Aorta (tissue), 5 donors: ENCODE results near the gene PHPT1. TPM values are rescaled to one million over a fixed set of nuclear protein-coding genes. Genes with fewer than 3 reads are reported as not detected.
"Not testable (repeated sequence)": the region's sequence is repeated elsewhere in the genome, so short reads cannot be mapped to it uniquely, and the experiment has no call there.

ENCODE experiments used
- ATAC-seq: fragments of 200-7000 bp; cut with Tn5 transposase; one replicate; pipeline ENCODE4 v1.9.1; 2022; ENCODE audit warnings: moderate library complexity; ENCODE audit not compliant: low FRiP score
- DNase-seq, 2 donors: peaks; one replicate each; pipeline ENCODE4 v3.0.0-alpha.2; 2020
- H3K27ac ChIP-seq, 2 donors: one replicate each; pipeline ENCODE4 v1.5.1; 2013; ENCODE audit warnings: low read length in 2 of 2, mild to moderate bottlenecking in 2 of 2, moderate library complexity in 2 of 2, control low read depth in 1 of 2, inconsistent platforms in 1 of 2, low read depth in 1 of 2
- H3K27me3 ChIP-seq, 2 donors: one replicate each; pipeline ENCODE4 v1.6.1; 2013; ENCODE audit warnings: control low read depth in 1 of 2, low read length in 1 of 2, mild to moderate bottlenecking in 1 of 2, moderate library complexity in 1 of 2; ENCODE audit not compliant: insufficient read depth in 2 of 2, control insufficient read depth in 1 of 2
- H3K36me3 ChIP-seq, 2 donors: one replicate each; pipeline ENCODE4 v1.6.1; 2013; ENCODE audit warnings: control low read depth in 1 of 2, low read length in 1 of 2, mild to moderate bottlenecking in 1 of 2; ENCODE audit not compliant: insufficient read depth in 2 of 2, control insufficient read depth in 1 of 2
- H3K4me1 ChIP-seq, 2 donors: one replicate each; pipeline ENCODE4 v1.6.1; 2013; ENCODE audit warnings: low read length in 2 of 2, control low read depth in 1 of 2, mild to moderate bottlenecking in 1 of 2, moderate library complexity in 1 of 2; ENCODE audit not compliant: insufficient read depth in 2 of 2, control insufficient read depth in 1 of 2
- H3K4me3 ChIP-seq, 2 donors: one replicate each; pipeline ENCODE4 v1.5.1; 2013; ENCODE audit warnings: low read length in 2 of 2, control low read depth in 1 of 2, mild to moderate bottlenecking in 1 of 2
- H3K9me3 ChIP-seq: one replicate; pipeline ENCODE4 v1.6.1; 2013; ENCODE audit warnings: mild to moderate bottlenecking, low read length; ENCODE audit not compliant: control insufficient read depth
- WGBS, 2 donors: extraction: QIAGEN DNeasy Blood & Tissue Kit; methylation state at CpG; one replicate each; pipeline ENCODE4 v1.1.7; 2013; 5-methylcytosine and 5-hydroxymethylcytosine counted together
- intact Hi-C, 2 donors: fragments of 100-400 bp; cut with DNase I; formaldehyde crosslinking; loops; one replicate each; pipeline versions ENCODE4 v1.14.2 to v1.15.0; 2022
- polyA plus RNA-seq, 2 donors: library from polyadenylated mRNA; stranded (reverse); fragments of 200-250 nt; gene quantifications; one replicate each; pipeline ENCODE4 v1.2.3, GENCODE V29; 2013
- total RNA-seq, 2 donors: library from RNA; stranded (reverse); fragmentation: NEBNext Ultra II Directional; extraction: Animal tissue kit (Norgen Biotek cat#: 25700); gene quantifications; one replicate each; pipeline ENCODE4 v1.2.1, GENCODE V29; 2021
- donor health status: healthy with polysubstance abuse.
- donor health status: Bipolar disorder and iron deficiency.
- donor health status: DM: no; HTN: no; CAD: no.
- donor health status: DM: no; HTN: no; CAD: no.
- donor health status: DM: yes; HTN: yes; CAD: no.

PHPT1 gene
- total and polyA plus RNA-seq, 4 donors: 65.6 to 165 (median 106) TPM

DNA sequence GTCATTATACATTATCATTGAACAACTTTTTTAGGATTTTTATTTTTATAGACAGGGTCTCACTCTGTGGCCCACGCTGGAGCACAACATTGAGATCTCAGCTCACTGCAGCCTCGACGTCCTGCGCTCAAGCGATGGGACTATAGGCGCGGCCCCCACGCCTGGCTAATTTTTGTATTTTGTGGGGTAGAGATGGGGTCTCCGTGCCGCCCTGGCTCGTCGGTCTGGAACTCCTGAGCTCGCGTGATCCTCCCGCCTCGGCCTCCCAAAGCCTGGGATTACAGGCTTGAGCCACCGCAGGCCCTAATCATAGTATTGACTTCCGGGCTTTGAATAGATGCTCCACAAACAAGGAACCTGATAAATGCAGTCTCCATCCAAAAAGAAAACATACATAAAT lies 18.3 kb downstream of the PHPT1 start:
- Histone ChIP-seq H3K4me1 (no peaks in the 10 kb centered on the region), H3K27ac (no peak overlapping the region), H3K4me3 (no peak overlapping the region), H3K36me3 (peaks cover 0 to under 1% of the 10 kb centered on the region in 2 donors), H3K27me3 (no peaks in the 10 kb centered on the region), H3K9me3 (no peaks in the 10 kb centered on the region)
- DNase-seq (no peak), ATAC-seq (no peak)
- intact Hi-C loops: no loop called here
- 98% methylated on average over 18 of the region's 18 CpGs for WGBS, 2 donors

DNA sequence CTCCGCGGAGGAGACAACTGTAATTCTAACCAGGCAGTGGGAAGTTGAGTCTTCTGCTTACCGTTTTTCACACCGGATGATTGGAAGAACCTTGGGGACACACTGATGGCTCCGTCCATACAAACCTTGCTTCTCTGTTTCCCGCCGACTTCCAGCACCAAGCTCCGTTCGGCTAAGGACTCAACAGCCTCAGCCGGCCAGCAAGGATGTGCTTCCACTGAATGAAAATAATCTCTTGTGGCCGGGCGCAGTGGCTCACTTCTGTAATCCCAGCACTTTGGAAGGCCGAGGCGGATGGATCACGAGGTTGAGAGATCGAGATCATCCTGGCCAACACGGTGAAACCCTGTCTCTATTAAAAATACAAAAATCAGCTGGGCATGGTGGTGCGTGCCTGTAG lies 18.7 kb downstream of the PHPT1 start:
- H3K27ac ChIP-seq: no peak overlapping the region
- no peaks in the 10 kb centered on the region for H3K36me3 ChIP-seq
- no peaks in the 10 kb centered on the region for H3K4me1 ChIP-seq
- intact Hi-C loops: no loop called here
- H3K9me3 ChIP-seq: no peaks in the 10 kb centered on the region
- H3K27me3 ChIP-seq: no peaks in the 10 kb centered on the region
- DNase-seq (no peak), ATAC-seq (no peak)
- no peak overlapping the region for H3K4me3 ChIP-seq
- 97 to 99% methylated on average over 18 of the region's 18 CpGs for WGBS, 2 donors

DNA sequence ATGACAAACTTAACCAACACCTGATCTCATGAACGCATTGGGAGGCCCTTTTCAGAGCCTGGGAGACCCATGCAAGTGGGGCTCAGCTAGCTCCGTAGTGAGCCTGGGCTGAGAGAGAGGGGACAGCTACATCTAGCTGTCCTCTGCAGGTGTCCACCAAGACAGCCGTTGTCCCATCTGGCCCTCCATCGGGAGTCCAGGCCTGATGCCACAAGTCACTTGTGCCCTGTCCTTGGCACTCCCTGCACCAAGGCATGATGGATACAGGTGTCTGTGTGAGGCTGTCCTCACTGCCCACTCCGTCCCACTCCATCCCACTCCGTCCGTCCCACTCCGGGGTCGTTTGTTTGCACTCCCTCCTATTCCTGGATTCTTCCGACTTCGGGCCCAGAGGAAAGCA lies 19.4 kb downstream of the PHPT1 start:
- H3K27ac ChIP-seq: no peak overlapping the region
- H3K27me3 ChIP-seq: no peaks in the 10 kb centered on the region
- intact Hi-C loops: no loop called here
- no peaks in the 10 kb centered on the region for H3K36me3 ChIP-seq
- 94 to 95% methylated on average over 11 of the region's 11 CpGs for WGBS, 2 donors
- H3K4me1 ChIP-seq: no peaks in the 10 kb centered on the region
- no peak for ATAC-seq
- no peak overlapping the region for H3K4me3 ChIP-seq
- H3K9me3 ChIP-seq: no peaks in the 10 kb centered on the region
- DNase-seq: no peak

DNA sequence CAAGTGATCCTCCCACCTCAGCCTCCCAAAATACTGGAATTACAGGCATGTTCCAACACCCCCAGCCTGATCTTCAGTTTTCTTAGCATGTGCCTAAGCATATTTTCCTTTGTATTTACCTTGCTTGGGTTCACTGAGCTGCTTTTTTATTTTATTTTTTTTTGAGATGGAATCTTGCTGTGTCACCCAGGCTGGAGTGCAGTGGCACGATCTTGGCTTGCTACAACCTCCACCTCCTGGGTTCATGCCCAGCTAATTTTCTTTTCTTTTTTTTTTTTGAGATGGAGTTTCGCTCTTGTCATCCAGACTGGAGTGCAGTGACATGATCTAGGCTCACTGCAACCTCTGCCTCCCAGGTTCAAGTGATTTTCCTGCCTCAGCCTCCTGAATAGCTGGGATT lies 20.4 kb downstream of the PHPT1 start:
- H3K27ac ChIP-seq, H3K9me3 ChIP-seq, intact Hi-C loops, H3K36me3 ChIP-seq, DNase-seq, H3K27me3 ChIP-seq, H3K4me1 ChIP-seq, ATAC-seq, H3K4me3 ChIP-seq: not testable (repeated sequence)
- WGBS, 2 donors: 41 to 43% methylated on average over 2 of the region's 2 CpGs

DNA sequence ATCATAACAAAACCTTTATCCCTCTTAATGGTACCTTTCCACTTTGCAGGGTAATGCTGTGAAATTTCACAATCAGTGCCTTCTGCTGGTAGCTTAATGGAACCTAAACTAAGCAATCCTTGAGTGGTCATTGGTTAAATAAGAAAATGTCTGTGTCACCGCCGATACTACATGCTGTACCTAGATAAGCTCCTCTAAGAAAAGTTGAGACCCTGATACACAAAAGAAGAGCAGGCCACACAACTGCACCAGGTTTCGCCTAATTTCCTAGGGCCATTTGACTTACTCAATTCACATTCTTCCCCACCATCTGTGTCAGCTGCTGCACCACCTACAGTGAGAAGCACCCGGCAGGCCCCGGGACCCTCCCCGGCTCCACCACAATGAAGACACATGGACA lies 25.9 kb downstream of the PHPT1 start:
- H3K27me3 ChIP-seq: no peaks in the 10 kb centered on the region
- no peak overlapping the region for H3K27ac ChIP-seq
- H3K36me3 ChIP-seq: no peaks in the 10 kb centered on the region
- intact Hi-C loops: no loop called here
- no peak for DNase-seq
- H3K9me3 ChIP-seq: no peaks in the 10 kb centered on the region
- H3K4me3 ChIP-seq: no peak overlapping the region
- WGBS, 2 donors: 84 to 90% methylated on average over 6 of the region's 6 CpGs
- no peaks in the 10 kb centered on the region for H3K4me1 ChIP-seq
- ATAC-seq: no peak

DNA sequence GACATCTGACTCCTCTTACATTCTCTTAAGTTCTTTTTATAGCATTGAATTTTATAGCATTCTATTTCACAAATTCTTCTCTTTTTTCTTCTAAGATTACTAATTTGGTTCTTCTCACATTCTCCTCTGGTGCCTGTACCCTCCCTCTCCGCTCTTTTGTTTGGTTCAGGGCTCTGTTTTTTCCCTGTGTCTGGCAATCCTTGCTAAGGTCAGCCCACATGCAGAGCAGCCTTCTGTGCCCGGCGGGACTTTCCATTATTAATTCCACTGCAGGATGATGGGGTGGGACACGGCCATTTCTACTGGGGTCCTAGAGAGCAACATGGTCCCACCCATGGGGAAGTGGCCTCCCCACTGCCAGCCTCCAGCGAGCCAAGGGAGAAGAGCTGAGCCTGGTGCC lies 27.3 kb downstream of the PHPT1 start:
- whole genome bisulfite sequencing, 2 donors: 69 to 80% methylated on average over 5 of the region's 5 CpGs
- no peak overlapping the region for H3K27ac ChIP-seq
- intact Hi-C loops: no loop called here
- H3K36me3 ChIP-seq: no peaks in the 10 kb centered on the region
- ATAC-seq (no peak), DNase-seq (no peak)
- H3K9me3 ChIP-seq: no peaks in the 10 kb centered on the region
- H3K4me3 ChIP-seq: no peak overlapping the region
- no peaks in the 10 kb centered on the region for H3K4me1 ChIP-seq
- no peaks in the 10 kb centered on the region for H3K27me3 ChIP-seq

DNA sequence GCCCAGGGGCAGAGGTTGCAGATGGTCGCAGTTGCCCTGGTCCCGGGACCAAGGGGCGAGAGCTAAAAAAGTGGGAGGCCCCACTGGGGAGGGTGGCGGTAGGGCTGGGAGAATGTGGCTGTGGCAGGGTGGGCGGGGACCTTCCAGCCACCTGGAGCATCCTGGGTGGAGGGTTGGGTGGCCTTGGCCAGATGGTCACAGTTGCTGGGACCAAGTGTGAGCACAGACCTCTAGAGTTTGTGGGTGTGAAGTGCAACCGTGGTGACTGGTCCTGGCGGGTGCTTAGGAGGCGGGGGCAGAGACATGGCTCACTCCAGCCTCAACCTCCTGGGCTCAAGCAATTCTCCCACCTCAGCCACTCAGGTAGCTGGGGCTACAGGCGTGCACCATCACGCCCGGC lies 31.4 kb downstream of the PHPT1 start:
- WGBS, 2 donors: 83 to 85% methylated on average over 9 to 11 of the region's 11 CpGs
- no peak for ATAC-seq
- H3K27me3 ChIP-seq: no peaks in the 10 kb centered on the region

DNA sequence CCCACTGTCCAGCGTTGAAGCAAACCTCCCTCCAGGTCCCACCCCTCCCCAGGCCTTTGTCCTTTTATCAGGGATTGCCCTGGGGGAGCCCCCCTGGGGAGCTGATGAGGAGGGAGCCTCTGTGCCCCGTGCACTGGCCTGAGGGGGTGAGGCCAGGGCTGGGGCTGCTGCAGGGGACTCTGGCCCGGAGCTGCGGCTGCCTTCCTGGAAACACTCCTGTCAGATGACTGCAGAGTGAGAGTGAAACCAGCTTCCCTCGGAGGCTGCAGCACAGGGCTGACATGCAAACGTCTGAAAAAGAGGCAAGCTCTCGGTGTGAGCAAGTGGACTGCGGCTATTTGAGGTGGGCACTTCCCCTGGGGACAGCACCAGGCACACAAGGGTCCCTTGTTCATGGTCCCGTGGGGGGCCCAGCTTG lies 32.5 kb downstream of the PHPT1 start:
- Histone ChIP-seq H3K27me3 (no peaks in the 10 kb centered on the region), H3K4me1 (no peaks in the 10 kb centered on the region), H3K4me3 (no peak overlapping the region), H3K27ac (no peak overlapping the region), H3K36me3 (no peaks in the 10 kb centered on the region), H3K9me3 (no peaks in the 10 kb centered on the region)
- 31 to 35% methylated on average over 9 of the region's 9 CpGs for WGBS, 2 donors
- intact Hi-C loops: loop anchor here (10.0 kb wide), 1 partner anchor 63 kb away; the partner anchor contains the start of genes C8G (in 2 of the 2) and FBXW5 (in 2 of the 2)
- no peak for DNase-seq
- no peak for ATAC-seq

More for the DNA sequence above, 31.4 kb downstream of the PHPT1 start:
- no peaks in the 10 kb centered on the region for H3K36me3 ChIP-seq
- H3K4me3 ChIP-seq: no peak overlapping the region
- intact Hi-C loops: loop anchor here (10.0 kb wide), 1 partner anchor 64 kb away; the partner anchor contains the start of genes C8G (in 2 of the 2) and FBXW5 (in 2 of the 2)
- H3K27ac ChIP-seq: no peak overlapping the region
- H3K4me1 ChIP-seq: no peaks in the 10 kb centered on the region
- H3K9me3 ChIP-seq: no peaks in the 10 kb centered on the region
- no peak for DNase-seq

DNA sequence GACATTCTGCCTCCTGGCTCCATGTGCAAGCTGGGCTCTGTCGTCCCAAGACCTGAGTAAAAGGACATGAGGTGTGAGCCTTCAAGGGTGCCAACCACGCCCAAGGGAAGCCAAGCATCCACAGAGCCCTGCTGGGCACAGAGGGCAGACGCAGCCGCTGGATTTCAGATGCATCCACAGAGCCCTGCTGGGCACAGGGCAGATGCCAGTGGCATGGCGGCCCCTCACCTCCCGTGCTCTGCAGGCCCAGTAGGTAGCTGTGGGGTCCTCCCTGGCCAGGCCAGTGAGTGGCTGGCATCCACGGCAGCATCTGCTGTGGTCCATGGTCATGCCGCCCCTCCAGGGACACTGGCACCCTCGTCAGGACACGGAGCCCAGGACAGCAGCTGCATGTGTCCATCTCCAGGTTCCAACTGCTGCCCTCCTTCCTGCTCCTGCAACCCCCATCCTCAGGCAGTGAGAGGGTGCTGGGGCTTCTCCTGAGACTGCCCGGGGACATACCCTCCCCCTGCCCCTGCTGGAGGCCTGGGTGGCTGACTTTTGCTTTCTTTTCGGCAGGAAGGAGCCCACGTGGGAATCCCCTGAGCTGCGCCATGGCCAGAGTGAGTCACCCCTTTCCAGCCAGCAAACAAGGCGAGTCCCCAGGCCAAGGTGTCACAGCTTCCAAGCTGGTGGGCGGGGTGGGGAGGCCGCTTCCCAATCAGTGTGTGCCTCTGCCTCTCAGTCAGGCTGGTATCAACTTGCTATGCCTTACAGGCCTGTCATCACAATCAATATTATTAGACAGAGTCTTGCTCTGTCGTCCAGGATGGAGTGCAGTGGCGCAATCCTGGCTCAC lies 33.1 kb downstream of the PHPT1 start:
- no peak overlapping the region for H3K27ac ChIP-seq
- DNase-seq: peak; percentile 80 to 87
- intact Hi-C loops: loop anchor here (10.0 kb wide), 1 partner anchor 62 kb away; the partner anchor contains the start of genes C8G (in 2 of the 2) and FBXW5 (in 2 of the 2)
- no peaks in the 10 kb centered on the region for H3K4me1 ChIP-seq
- H3K9me3 ChIP-seq: no peaks in the 10 kb centered on the region
- H3K36me3 ChIP-seq: no peaks in the 10 kb centered on the region
- no peak for ATAC-seq
- no peaks in the 10 kb centered on the region for H3K27me3 ChIP-seq
- no peak overlapping the region for H3K4me3 ChIP-seq
- WGBS, 2 donors: 60% methylated on average over 19 of the region's 19 CpGs
